ENCODE results near the gene HNRNPA2B1.
A peak's percentile ranks its signal among the peaks of the same experiment; 100 is the strongest.
"Not testable (repeated sequence)": the region's sequence is repeated elsewhere in the genome, so short reads cannot be mapped to it uniquely, and the experiment has no call there.

HNRNPA2B1 gene

DNA sequence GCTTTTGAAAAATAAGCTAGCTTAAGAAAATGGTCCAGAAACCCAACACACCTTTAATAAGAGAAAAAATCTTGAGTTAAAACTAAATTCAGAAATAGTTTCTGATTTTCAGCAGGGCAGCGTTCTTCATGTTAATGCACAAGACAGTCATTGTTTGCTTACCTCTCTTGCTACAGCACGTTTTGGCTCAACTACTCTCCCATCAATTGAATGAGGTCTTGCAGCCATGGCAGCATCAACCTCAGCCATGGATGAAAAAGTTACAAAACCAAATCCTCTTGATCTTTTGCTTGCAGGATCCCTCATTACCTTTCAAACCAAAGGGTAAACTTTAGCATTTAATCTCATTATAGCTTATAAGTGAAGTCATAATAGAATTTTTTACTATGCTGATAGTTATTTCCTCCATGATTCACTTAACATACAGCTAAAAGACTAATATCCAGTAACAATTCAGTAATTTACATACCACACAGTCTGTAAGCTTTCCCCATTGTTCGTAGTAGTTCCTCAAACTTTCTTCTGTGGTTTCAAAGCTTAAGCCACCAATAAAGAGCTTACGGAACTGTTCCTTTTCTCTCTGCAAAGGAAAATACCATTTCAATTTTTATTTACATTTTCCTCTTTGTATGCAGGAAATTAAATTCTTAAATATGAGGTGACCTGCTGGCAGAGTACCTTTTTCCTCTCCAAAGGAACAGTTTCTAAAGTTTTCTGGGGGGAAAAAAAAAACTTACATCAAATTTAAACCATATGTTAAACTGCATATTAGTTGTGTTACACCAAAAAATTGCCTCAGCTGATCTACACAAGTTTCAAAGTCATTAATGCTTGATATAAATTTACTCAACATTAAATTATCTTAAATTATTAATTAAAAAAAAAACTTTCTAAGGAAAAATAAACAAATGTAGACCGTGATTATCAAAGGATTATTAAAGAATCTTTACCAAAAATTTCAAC, 3.1 kb downstream of the HNRNPA2B1 start:
- no peak for DNase-seq

DNA sequence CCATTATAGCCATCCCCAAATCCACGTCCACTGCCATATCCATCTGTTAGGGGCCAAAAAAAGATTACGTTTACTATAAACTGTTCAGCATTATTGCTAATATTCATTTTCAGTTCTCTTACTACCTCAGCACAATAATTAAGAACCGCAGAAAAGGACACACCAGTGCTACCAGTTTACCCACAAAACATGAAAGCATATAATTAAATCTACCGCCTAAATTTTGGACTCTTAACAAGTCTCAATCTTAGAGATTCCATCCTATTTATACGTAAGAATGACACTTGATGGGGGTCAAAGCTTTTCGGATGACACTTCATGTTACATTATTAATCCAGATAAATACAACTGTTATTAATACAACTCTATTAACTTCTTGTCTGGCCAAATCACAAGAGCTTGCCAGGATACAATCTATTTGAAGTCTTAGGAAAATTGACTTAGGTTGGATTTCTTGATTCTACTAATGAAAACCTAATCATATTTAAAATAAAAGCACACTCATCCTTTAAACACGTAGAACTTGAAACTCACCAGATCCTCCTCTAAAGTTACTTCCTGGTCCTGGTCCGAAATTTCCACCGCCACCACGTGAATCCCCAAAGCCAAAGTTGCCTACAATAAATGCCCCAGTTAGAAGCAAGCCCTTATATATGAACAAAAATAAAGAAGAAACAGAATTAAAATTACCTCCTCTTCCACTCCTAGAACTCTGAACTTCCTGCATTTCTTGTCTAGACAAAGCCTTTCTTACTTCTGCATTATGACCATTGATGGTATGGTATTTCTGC, 4.5 kb downstream of the HNRNPA2B1 start:
- no peak for DNase-seq

DNA sequence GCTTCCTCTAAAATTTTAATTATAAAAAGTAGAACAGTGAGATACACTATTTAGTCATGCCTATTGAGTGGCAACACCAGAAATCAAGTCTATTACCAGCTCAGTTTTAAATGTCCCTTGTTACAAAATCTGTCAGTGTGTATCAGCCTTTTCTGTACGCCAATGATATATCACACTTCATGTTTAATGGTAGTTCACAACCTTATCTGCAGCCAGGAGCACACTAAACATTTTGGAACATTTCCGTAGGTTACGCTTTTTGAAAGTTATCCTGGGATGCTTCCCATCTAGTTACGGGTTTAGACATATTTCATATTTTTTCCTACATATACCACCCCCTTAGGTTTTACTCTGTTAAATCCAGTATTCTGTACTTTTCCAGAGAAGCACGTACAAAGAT, 5.4 kb downstream of the HNRNPA2B1 start:
- DNase-seq = no peak

DNA sequence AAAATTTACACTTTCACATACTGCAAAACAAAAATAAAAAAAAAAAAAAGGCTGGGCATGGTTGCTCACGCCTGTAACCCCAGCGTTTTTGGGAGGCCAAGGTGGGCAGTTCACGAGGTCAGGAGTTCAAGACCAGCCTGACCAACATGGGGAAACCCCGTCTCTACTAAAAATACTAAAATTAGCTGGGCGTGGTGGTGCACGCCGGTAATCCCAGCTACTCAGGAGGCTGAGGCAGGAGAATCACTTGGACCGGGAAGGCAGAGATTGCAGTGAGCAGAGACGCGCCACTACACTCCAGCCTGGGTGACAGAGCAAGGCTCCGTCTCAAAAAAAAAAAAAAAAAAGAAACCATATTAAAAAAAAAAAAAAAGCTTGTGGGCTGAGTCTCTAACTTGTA, 5.8 kb downstream of the HNRNPA2B1 start:
- not testable (repeated sequence) for DNase-seq

DNA sequence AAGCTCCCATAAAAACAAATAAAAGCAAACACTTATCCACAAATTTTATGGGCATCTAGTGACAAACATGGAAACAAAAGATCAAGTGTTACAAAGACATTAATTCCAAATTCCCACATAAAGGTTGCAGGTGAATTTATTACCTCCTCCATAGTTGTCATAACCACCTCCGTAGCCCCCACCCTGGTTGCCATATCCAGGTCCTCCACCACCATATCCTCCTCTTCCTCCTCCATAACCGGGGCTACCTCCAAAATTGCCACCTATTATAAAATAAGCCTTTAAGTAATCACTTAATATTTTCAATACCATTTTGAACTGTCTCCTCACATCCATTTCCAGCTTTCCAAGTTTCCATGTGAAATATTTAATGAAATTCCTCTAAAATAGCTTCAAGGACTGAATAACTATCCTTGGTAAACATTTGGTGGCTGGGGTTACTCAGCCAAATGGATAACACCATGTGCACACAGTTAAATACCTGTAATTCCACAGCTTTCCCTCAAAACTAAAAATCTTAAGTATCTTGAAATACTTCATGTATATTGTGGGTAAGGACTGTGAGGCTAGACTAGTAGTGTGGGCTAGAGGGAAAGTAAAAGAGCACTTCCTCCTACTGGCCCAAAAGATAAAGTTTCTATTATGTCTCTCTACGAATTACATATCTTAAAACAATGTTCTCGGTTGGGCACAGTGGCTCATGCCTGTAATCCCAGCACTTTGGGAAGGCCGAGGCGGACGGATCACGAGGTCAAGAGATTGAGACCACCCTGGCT, 6.9 kb downstream of the HNRNPA2B1 start:
- no peak for DNase-seq

DNA sequence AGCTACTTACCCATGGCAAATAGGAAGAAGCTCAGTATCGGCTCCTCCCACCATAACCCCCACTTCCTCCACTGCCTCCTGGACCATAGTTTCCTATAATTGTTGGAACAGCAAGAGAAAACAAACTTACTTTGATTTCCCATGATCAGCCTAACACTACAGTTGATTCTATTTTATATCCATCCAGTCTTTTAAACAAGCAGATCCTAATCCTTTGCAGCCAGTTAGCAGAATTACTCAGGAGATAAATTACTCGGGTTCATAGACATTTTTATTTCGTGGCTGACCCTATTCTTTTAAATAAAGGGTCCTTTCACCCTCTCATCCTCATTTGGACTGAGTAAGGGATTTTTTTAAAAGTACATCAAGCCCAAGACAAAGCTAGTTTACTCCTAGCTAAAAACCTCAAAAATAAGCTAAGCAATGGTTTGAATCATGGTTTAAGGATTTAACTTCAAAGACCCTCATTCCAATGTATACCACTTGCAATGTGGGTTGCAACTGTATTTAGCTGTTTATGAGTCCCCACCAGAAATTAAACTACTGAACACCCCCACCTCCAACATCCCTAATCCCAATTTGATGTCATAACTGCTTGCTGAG, 8.0 kb downstream of the HNRNPA2B1 start:
- no peak for DNase-seq

DNA sequence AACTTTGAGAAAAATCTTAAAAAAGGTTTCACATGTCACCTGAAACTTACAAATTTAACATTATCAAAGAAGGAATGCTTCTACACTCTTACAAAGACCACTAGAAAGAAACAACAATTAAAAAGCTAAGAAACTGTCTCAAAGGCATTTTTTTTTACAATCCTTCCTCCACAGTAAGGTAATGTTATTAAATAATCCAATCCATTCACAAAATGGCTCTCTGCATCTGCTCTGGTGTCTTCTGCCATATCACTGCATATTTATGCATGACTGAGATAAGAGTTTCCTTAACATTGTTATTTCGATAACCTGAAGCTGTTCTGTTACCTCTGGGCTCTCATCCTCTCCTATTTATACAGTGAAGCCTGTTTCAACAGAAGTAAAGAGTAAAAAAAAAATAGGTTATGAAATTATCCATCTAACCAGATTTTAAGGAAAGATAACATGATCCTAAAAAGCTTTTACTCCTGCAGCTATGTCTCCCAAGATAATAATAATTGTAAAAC, 8.5 kb downstream of the HNRNPA2B1 start:
- no peak for DNase-seq

DNA sequence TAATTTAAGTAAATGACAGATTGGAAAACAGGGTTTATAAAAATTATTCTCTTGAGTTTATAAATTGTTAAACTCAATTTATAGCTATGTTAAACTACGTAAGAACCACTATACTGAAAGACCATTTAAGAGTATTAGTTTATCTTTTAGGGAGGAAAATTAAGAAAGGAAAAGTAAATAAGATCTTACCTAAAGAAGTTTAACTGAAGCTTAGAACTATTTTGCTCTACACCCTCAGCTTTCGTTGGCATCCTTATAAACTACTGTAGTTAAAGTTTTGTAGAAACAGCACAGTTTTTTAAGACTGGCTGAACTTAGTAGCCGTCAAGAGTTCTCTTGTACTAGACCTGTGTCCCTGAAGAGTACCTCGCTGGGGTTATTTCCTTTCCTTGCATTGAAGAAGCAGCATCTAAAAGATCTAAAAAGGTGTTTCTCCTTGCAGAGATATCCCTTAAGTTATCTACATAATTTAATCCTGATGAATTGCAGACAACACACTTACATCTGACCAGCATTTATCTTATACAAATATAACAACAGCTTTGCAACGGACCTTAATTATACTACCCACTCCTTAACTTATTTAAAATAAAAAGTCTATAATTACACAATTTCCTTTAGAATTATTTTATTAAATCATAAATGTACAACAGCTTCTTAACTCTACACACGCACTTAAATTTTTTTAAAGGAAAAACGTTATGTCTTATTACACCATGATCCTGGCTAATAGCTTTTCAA, 9.1 kb downstream of the HNRNPA2B1 start:
- no peak for DNase-seq

DNA sequence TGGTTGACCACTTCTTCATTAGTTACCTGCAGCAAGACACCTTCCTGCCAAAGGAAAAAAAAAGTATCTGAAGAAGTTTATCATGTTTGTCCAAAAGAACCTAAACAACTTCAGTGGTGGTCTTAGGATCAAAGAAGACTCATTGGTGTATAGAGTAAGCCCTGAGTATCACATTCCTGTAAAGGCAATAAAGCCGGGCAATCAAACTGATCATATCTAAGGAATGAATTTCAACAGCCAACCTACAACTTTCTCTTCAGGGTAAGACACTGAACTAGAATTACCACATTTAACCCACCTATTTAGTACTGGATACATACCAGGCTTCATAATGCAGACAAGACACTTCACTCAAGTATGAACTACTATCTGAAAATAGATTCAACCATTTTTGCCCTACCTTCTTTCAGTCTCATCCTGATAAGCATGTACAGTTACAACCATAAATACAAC, 10.1 kb downstream of the HNRNPA2B1 start:
- DNase-seq = no peak

DNA sequence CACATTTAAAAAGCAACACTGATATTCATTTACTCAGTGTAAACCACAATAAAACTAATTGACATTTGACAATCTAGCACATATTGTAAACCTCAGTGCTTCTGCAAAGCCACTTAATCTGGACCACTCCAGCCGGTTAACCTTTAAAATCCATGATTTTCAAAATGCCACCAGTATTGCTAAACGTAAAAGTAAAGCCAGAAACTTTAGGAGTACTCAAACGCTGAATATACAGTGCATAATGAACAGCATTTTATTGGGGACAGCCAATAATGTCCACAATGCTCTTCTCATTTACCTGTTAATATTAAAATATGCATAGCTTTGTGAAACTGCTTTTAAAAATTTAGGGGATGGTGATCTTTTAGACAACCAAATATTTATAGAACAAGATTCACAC, 10.8 kb downstream of the HNRNPA2B1 start:
- no peak for DNase-seq

DNA sequence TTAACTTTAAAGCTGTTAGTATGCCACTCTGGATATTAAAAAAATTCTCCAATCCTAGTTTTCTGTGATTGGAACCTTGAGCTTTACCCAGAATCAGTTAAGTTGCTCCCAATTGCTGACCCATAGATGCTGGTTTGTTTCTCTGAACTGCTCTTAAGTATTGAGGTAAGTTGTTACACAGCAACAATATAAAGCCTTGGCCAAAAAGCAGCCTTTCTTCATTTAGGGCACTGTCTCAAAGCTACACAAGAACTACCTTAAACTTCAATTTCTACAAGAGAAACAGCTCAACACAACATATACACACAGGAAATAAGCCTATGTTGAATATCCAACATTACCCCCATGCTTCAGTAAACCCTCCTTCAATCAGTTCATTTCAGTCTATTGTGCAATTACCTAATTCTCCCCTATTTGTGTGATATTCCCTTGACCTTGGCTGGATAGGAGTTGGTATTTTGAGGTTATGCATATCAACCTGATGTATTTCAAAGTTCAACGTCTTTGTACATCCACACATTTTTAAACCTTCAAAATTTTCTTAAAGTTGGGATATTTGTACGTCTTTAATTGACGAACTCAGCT, 11.5 kb downstream of the HNRNPA2B1 start:
- DNase-seq = no peak

DNA sequence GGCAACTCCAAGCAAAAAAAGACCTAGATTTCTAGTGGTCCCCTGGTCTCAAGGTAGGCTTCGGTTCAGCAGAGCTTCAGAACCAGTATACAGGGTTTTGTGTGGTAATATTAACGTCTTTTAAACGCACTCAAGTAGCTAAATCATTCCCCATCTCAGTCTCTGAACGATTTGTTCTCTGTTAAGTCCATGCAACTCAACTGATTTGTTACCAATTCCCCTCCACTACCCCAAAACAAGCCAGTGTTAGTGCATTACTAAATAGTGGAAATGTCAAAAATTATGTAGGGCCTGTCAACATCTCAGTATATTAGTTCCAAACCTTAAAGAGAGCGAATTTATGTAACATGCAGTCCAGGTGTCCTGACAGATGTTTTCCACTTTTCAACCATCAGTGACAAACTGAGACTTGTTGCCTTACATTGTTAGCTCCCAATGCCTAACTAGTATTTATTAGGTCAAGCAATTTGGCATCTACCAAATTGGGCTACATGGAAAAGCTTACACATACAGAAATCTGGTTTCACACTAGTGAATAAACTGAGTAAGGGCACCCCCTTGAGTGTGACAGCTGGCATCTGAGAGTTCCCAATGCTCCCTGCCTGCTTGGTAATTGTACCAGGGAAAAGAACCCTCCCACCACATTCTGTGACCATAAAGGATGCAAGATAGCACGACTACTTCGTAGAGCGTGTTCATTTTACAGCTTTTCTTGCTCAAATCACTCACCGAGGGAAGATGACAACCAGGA, 12.2 kb downstream of the HNRNPA2B1 start:
- DNase-seq = peak in 1 of 2 experiments; percentile 48

DNA sequence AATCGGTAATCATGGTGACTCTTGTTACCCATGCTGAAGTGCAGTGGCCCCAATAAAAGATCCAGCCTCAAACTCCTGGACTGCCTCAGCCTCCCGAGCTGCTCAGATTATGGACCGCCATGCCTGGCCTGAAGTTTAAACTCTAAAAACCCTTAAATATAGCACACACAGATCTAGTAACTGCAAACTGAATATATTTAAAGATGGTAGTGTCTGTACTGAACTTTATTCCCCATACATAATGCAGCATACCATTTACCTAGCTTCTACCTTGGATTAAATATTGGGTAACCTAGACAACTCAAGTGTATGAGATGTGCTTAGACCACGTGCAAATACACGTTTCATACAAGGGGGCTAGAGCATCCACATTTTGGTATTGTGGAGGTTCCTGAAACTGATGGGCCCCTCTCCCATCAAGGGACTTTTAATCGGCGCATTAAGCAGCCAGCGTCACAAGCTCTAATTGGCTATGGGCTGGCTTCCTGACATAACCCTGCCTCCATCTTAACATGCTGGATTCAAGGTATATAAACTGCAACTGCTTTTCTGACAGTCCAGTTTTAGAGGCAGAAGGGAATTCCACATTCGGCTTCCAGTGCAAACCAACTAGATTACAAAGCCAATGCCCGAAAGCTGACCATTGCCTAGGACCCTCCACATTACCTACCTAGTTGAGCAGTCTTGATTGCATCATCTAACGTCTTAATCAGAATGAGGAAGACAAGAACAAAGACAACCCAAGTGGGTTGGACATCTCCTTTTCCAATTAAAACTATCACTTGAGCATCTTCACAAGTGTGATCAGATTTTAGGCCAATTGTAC, 13.0 kb downstream of the HNRNPA2B1 start:
- peak; percentile 60 to 62 for DNase-seq

DNA sequence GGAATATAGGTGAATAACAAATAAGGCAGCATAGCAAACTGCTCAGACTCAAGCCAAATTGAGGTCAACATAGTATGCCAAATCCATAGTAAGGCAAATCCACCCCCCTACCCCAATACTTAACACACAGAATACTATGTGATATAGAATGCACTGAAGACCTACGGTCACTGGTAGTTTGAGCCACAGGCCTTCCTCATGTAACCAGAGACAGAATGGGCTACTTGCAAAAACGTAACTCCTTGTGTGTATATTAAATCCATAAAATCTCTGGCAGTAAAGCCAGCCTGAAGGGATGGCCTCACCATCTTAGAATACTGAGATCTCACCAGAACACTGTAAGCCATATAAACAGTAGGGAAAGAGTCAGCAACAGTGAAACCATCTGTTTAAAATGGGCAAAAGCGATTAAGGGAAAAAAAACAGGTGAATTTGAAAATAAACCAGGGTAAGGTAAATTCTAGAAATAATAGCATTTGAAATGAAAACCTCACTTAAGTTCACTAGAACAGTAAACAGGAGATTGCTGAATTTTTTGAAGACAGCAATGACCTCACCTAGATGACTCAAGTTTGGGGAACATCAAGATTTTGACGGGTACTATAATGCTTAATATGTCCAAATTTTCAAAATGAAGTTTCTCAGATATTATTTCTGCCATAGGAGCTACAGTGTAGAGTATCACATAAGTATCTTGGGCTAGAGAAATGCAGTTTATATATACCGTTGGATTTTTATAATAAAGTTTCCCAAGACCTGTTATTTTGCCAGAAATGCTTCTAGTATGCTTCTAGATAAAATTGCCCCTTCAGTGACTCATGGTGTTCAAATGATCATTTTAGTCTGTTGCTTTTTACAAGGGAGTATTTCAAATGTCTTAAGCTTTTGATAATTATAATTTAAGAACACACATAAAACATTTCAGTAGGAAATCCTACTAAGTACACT, 13.9 kb downstream of the HNRNPA2B1 start:
- DNase-seq = no peak

DNA sequence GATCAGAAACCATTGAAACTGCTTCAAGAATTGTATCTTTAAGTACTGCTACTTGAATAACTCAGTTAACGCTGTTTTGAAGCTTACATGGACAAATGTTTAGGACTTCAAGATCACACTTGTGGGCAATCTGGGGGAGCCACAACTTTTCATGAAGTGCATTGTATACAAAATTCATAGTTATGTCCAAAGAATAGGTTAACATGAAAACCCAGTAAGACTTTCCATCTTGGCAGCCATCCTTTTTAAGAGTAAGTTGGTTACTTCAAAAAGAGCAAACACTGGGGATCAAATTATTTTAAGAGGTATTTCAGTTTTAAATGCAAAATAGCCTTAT, 14.7 kb downstream of the HNRNPA2B1 start:
- no peak for DNase-seq

DNA sequence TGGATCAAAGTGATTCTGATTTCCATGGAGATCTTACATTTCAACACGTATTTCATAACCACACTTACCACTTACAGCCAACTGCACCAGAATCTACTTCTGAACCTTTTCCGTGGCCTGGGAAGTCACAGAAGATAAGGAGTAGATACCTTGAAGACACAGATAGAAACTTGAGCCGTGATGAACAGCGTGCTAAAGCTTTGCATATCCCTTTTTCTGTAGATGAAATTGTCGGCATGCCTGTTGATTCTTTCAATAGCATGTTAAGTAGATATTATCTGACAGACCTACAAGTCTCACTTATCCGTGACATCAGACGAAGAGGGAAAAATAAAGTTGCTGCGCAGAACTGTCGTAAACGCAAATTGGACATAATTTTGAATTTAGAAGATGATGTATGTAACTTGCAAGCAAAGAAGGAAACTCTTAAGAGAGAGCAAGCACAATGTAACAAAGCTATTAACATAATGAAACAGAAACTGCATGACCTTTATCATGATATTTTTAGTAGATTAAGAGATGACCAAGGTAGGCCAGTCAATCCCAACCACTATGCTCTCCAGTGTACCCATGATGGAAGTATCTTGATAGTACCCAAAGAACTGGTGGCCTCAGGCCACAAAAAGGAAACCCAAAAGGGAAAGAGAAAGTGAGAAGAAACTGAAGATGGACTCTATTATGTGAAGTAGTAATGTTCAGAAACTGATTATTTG, 15.3 kb downstream of the HNRNPA2B1 start:
- DNase-seq = no peak

DNA sequence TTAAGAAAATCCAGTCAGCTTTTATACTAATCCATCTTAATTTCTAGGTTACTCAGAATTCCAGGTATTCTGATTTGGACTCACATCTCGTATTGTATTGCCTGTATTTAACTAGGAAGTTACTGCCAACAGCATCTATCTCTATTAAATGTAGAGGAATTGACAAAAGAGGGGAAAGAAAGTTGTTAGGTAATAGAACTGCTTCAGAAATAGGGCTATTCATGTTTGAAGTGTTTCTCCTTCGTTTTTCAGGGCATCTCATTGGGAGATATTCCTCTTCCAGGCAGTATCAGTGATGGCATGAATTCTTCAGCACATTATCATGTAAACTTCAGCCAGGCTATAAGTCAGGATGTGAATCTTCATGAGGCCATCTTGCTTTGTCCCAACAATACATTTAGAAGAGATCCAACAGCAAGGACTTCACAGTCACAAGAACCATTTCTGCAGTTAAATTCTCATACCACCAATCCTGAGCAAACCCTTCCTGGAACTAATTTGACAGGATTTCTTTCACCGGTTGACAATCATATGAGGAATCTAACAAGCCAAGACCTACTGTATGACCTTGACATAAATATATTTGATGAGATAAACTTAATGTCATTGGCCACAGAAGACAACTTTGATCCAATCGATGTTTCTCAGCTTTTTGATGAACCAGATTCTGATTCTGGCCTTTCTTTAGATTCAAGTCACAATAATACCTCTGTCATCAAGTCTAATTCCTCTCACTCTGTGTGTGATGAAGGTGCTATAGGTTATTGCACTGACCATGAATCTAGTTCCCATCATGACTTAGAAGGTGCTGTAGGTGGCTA, 16.1 kb downstream of the HNRNPA2B1 start:
- not testable (repeated sequence) for DNase-seq
